ENCODE data around the gene REXO4.
"Not testable (repeated sequence)": the region's sequence is repeated elsewhere in the genome, so short reads cannot be mapped to it uniquely, and the experiment has no call there.

The REXO4 gene

GRCh38 chr9:133420392-133420827 lies 2.6 kb upstream of the REXO4 start:
- DNase-seq: no peak

GRCh38 chr9:133419005-133419404 lies 1.2 kb upstream of the REXO4 start:
- no peak for DNase-seq

GRCh38 chr9:133415170-133415569 lies 2.6 kb downstream of the REXO4 start:
- DNase-seq: no peak

- DNase-seq: no peak
Measured at GRCh38 chr9:133408042-133408441, 9.8 kb downstream of the REXO4 start.

- peak; percentile 85 to 91 for DNase-seq
Measured at GRCh38 chr9:133406480-133407307, 11.1 kb downstream of the REXO4 start.

DNA sequence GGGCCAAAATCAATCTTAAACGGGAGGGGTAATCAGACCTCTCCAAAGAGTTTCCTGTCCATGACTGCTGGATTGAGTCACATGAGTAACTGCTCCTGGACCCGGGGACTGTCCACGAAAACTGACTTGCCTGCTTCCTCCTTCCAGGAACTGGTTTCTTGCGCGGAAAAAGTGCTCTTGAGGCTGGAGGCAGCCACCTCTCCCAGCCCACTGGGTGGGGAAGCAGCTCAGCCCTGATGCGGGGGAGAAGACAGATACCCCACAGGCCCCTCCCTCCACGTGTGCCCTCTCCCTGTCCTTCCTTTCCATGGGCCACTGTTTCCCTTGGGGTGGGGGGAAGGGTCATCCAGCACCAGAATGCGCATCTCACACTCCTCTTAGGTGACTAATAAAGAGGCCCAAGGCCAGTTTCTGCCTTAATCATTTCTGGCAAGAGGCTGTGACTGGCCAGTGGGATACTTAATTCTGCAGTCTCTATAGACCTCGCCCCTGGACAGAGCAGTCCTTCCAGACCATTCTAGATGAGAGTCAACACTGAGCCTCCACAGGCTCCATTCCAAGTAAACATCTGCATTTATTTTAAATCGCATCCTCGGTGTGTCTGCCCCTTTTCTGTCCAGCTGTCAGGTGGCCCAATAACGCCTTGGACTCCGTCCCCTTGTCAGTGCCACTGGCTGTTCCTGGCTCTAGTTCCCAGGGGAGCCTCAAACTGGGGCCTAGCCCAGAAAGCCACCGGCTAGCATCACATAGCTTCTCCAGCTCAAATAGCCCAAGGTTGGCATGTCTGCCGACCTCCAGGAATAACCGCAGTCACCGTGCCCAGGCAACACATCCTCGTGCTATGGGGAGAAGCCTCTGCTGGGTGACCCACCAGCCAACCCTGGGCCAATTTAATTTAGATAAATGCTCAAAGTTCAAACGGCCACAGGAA lies 12.0 kb downstream of the REXO4 start:
- DNase-seq: no peak

DNA sequence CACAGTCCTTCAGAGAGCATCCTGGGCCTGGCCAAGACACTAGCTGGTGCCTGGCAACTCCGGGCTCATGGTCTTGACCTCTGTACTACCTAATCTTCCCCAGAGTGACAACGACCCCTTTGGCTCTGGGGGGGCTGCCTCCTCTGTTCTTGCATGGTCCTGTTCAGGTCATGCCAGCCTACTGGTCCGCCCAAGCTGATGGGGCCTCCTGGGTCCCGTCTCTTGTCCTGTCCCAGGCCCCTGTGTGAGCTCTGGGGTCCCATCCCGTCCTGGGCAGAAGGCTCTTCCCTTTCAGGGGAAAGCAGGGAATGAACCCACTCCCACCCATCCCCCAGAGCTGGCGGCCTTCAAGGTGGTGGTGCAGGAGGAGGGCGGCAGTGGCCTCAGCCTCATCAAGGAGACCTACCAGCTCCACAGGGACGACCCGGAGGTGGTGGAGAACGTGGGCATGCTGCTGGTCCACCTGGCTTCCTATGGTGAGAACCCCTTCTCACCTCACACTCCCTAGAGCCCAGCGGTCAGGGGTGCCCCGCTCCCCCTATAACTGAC lies 13.3 kb downstream of the REXO4 start:
- no peak for DNase-seq

GRCh38 chr9:133403766-133404453 lies 13.9 kb downstream of the REXO4 start:
- DNase-seq: peak; percentile 66 to 75

DNA sequence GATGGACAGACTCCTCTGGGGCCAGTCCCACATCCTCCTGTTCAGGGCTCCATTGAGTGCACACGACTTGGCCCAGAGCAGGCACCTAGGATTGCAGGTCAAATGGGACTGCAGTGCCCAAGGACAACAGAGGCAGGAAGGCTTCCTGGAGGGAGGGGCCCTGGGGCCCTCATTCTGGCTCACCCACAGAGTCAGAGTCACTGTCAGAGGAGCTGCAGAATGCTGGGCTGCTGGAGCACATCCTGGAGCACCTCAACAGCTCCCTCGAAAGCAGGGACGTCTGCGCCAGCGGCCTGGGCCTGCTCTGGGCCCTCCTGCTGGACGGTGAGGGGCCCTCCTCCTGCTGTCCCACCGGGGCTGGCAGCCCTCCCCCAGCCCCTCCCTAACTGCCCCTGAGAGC lies 15.1 kb downstream of the REXO4 start:
- no peak for DNase-seq

- DNase-seq: no peak
Measured at GRCh38 chr9:133401588-133401987, 16.2 kb downstream of the REXO4 start.

DNA sequence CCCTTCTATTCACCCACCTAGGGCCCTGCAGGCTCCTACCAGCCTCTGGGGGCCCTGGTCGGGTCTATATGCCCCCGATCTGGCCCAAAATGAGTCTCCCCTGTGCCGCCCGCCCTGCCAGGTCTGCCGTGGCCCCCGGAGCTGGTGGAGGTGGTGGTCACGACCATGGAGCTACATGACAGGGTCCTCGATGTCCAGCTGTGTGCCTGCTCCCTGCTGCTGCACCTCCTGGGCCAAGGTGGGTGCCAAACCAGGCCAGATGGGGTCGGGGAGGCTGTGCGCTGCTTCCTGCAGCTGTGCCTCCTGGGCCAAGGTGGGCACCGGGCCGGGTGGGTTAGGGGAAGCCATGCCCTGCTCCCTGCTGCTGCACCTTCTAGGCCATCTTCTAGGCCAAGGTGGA lies 17.5 kb downstream of the REXO4 start:
- no peak for DNase-seq

DNA sequence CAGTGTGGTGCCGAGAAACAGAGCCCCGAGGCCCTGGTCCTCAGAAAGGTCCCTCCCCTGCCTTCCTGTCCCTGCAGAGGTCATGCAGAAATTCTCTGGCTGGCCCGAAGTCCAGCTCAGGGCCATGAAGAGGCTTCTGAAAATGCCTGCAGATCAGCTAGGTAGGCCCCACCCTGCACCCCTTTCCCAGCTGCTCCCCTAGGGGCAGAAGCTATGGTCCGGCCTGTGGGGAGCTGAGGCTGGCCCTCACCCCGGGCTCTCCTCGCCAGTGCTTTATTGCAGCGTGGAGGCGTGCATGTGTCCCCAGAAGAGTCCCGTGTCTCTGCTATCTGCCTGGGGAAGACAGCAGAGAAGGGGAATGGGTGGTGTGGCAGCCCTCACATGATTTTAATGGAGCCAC lies 19.9 kb downstream of the REXO4 start:
- DNase-seq: no peak

- DNase-seq: no peak
Measured at GRCh38 chr9:133397370-133397769, 20.4 kb downstream of the REXO4 start.

- DNase-seq: no peak
Measured at GRCh38 chr9:133396952-133397351, 20.9 kb downstream of the REXO4 start.

DNA sequence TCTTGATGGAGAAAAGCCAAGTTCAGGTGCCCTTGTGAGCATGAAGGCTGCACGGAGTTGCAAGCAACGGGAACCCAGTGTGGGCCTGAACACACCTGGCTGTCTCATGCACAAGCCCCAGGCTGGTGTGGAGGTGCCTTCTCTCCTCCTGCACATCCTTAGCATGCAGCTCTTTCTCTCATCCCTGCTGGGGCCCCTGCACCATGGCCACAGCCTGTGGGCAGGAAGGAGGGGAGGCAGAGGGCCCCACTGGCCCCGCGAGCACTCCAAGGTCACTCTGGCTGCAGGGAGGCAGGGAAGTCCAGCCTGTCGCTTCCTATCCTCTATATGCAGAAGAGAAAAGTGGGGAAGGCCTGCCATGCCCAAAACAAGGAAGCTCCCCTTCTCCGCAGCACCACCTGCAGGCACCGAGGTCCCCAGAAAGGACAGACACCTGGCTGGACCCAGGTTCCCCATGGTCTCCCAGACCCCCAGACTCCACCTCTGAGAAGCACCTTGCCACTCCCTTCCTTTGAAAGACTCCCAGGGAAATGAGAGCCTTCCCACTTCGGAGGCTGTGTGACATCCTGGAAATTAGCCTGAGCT lies 23.0 kb downstream of the REXO4 start:
- DNase-seq: no peak

DNA sequence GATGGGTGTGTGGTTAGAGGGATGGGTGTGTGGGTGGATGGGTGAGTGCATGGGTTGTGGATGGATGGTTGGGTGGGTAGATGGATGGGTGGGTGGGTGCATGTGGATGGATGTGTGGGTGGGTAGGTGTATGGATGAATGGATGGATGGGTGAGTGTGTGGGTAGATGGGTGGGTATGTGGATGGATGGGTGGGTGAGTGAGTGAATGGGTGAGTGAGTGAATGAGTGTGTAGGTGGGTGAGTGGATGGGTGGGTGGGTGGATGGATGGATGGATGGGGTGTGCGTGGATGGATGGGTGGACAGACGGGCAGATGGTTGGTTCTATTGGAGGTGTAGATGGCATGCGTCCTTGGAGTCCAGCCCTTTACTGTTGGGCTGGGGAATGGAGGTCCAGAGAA lies 24.4 kb downstream of the REXO4 start:
- no peak for DNase-seq

DNA sequence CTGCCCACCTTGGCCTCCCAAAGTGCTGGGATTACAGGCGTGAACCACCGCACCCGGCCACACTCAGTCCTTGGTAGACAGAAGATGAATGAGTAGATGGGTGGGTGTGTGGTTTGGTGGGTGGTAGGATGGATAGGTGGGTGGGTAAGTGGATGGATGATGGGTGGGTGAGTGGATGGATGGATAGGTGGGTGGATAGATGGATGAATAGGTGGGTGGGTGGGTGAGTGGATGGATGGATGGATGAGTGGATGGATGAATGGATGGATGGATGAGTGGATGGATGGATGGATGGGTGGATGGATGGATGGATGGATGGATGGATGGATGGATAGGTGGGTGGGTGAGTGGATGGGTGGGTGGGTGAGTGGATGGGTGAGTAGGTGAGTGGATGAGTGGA lies 25.5 kb downstream of the REXO4 start:
- not testable (repeated sequence) for DNase-seq

GRCh38 chr9:133391449-133391848 lies 26.4 kb downstream of the REXO4 start:
- not testable (repeated sequence) for DNase-seq

GRCh38 chr9:133390713-133391112 lies 27.1 kb downstream of the REXO4 start:
- no peak for DNase-seq

DNA sequence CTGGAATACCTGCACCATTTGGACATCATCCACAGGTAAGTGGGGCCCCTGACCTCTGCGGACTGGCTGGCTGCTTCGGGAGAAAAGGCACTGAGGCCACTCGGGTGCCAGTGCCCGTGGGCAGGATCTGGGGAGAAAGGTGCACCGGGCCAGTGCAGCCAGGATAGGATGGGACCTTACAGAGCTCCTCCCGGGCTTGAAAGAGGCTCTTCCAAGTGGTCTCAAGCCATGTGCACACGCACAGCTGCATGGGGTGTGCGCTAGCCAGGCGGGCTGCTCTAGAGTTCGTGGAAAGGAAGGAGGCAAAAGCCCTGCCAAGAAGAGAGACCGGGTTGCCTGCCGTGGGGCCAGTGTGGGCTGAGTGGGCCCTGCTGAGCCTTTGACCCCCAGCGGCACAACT lies 28.2 kb downstream of the REXO4 start:
- no peak for DNase-seq

- DNase-seq: no peak
Measured at GRCh38 chr9:133389025-133389557, 28.7 kb downstream of the REXO4 start.

DNA sequence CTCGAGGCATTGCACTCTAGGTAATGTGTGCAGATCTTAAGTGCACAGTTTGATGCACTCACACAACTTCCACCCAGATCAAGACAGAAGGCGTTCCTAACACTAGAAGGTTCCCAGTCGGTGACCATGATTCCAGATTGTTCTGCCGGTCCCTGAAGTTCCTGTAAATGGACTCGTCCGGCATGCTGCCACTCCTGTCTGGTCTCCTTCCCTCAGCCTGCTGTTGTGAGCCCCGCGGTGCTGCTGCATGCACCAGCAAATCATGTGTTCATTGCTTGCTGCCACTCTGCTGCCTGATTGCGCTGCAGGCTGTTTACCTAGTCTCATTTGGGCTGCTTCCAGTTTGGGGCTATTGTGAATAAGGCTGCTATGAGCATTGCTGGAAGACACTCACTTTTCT lies 30.1 kb downstream of the REXO4 start:
- no peak for DNase-seq

Measured in activated T-cell treated with anti-CD3 and anti-CD28 coated beads, Interleukin-2, amount 50 U/mL, for 48 hours (primary cell).